Heart left ventricle (tissue), 16 donors: ENCODE measurements around the gene NFIB. TPM values are rescaled to one million over a fixed set of nuclear protein-coding genes. Genes with fewer than 3 reads are reported as not detected.
A peak's percentile ranks its signal among the peaks of the same experiment; 100 is the strongest.

Source experiments
- ATAC-seq, 4 donors: fragments of 200-7000 bp; cut with Tn5 transposase; one replicate each; pipeline ENCODE4 v1.9.1; 2020 to 2022; ENCODE audit warnings: moderate library complexity in 4 of 4, mild to moderate bottlenecking in 3 of 4, moderate number of reproducible peaks in 1 of 4
- DNase-seq, 5 donors: peaks; one replicate each; pipeline ENCODE4 v3.0.0-alpha.2; 2020
- H3K27ac ChIP-seq, 12 donors: fragments of 200-600 bp; sonication (generic) in 4 of 12; one replicate each; pipeline versions ENCODE4 v1.5.0 to v1.8.0; 2016 to 2022; ENCODE audit warnings: mild to moderate bottlenecking in 2 of 12
- H3K27me3 ChIP-seq, 9 donors: fragments of 200-600 bp; sonication (generic) in 2 of 9; one replicate each; pipeline versions ENCODE4 v1.5.1 to v1.8.0; 2016 to 2022; ENCODE audit warnings: mild to moderate bottlenecking in 3 of 9
- H3K36me3 ChIP-seq, 9 donors: fragments of 200-600 bp; sonication (generic) in 2 of 9; one replicate each; pipeline versions ENCODE4 v1.5.0 to v1.8.0; 2018 to 2022; ENCODE audit warnings: mild to moderate bottlenecking in 2 of 9
- H3K4me1 ChIP-seq, 12 donors: fragments of 200-600 bp; sonication (generic) in 4 of 12; one replicate each; pipeline versions ENCODE4 v1.5.0 to v1.8.0; 2016 to 2022; ENCODE audit warnings: mild to moderate bottlenecking in 3 of 12
- H3K4me3 ChIP-seq, 12 donors: fragments of 200-600 bp; sonication (generic) in 4 of 12; one replicate each; pipeline versions ENCODE4 v1.5.0 to v1.8.0; 2017 to 2022; ENCODE audit warnings: mild to moderate bottlenecking in 9 of 12, moderate library complexity in 4 of 12
- H3K9me3 ChIP-seq, 12 donors: fragments of 200-600 bp; sonication (generic) in 4 of 12; one replicate each; pipeline versions ENCODE4 v1.5.0 to v1.8.0; 2016 to 2022; ENCODE audit warnings: mild to moderate bottlenecking in 1 of 12
- POLR2A ChIP-seq, 2 donors: fragments of 450-650 bp; IDR thresholded peaks; one replicate each; pipeline ENCODE4 v1.6.1; 2017; ENCODE audit warnings: antibody characterized with exemption in 2 of 2, mild to moderate bottlenecking in 2 of 2, moderate library complexity in 2 of 2
- WGBS, 4 donors: extraction: QIAGEN DNeasy Blood & Tissue Kit in 2 of 4; methylation state at CpG; one replicate each; pipeline versions ENCODE4 v1.1.5 to v1.1.7; 2013 to 2018; 5-methylcytosine and 5-hydroxymethylcytosine counted together
- intact Hi-C, 10 donors: fragments of 100-400 bp; cut with DNase I; formaldehyde crosslinking; loops; one replicate each; pipeline versions ENCODE4 v1.11.1 to v1.14.2; 2022
- polyA plus RNA-seq, 2 donors: library from polyadenylated mRNA; stranded (reverse); fragments of 200-250 nt; gene quantifications; one replicate each; pipeline ENCODE4 v1.2.3, GENCODE V29; 2013
- total RNA-seq, 9 donors: library from RNA; depleted of rRNA in 2 of 9; stranded (reverse); fragments of >200 nt in 2 of 9; fragmentation: NEBNext Ultra II Directional in 3 of 9; extraction: Animal tissue kit (Norgen Biotek cat#: 25700) in 3 of 9; gene quantifications; one replicate each; pipeline versions ENCODE4 v1.1.0 to v1.2.4, GENCODE V29; 2016 to 2023
- TF ChIP-seq, protein P1 (sequence below), 12 donors: fragments of 200-600 bp; sonication (generic) in 4 of 12; IDR thresholded peaks; one replicate each; pipeline versions ENCODE4 v1.5.0 to v1.8.0; 2018 to 2022; ENCODE audit warnings: antibody characterized with exemption in 12 of 12, mild to moderate bottlenecking in 5 of 12
- donor health status: ischemic (EF 13 %, LVEDD 7.1; RV severe dilation, severe dysfunction).
- donor health status: healthy with polysubstance abuse.
- donor health status: DM: no; HTN: yes; CAD: no.
- donor health status: DM: no; HTN: no; CAD: no.
- donor health status: ischemic (EF 25% LVEDD 6.9; RV normal size, moderate dysfunction).
- donor health status: ischemic (EF 25% LVEDD 5.7; RV mildly dilated, moderate dysfunction).
- donor health status: healthy.
- donor health status: DM: yes; HTN: yes; CAD: no.
- donor health status: ischemic (EF 35%, LVEDD 5.7; RV mildly dilated, moderate dysfunction).
- donor health status: nonischemic (EF 11% LVEDD 7.7; RV severe dilation, severe dysfunction).
- donor health status: DM: yes; HTN: yes; CAD: no.
- donor health status: PGD.
- donor health status: ischemic (EF 29% LVEDD 5.4; RV normal size, mild dysfunction).
- donor health status: nonischemic (EF 23%, LVEDD 6.1; RV moderate dilation, normal function).

The NFIB gene
- total and polyA plus RNA-seq, 11 donors = 24.5 to 148 (median 98.2) TPM

DNA sequence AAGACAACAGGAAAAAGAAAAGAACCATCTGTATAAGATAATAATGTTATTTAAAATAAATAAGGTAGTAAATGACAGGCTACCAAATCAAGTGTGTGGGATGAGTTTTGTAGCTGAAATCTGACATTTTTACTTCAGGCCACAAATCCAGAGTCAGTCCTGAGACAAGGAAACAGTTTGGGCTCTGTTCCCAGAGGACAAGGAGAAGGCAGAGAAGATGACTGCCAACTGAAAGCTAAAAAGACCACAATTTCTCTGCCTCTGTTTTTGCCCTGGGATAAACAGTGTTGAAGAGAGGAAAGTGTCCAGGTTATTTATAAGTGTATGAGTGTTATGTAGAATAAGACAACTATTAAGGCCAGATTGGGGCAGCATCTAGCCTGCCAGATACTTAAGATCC lies 180.5 kb downstream of the NFIB start:
- H3K27ac ChIP-seq = peak overlapping the region in 6 of 12 donors; percentile 1 to 37 (median 30)
- TF ChIP-seq, protein P1, sequence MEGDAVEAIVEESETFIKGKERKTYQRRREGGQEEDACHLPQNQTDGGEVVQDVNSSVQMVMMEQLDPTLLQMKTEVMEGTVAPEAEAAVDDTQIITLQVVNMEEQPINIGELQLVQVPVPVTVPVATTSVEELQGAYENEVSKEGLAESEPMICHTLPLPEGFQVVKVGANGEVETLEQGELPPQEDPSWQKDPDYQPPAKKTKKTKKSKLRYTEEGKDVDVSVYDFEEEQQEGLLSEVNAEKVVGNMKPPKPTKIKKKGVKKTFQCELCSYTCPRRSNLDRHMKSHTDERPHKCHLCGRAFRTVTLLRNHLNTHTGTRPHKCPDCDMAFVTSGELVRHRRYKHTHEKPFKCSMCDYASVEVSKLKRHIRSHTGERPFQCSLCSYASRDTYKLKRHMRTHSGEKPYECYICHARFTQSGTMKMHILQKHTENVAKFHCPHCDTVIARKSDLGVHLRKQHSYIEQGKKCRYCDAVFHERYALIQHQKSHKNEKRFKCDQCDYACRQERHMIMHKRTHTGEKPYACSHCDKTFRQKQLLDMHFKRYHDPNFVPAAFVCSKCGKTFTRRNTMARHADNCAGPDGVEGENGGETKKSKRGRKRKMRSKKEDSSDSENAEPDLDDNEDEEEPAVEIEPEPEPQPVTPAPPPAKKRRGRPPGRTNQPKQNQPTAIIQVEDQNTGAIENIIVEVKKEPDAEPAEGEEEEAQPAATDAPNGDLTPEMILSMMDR (IDR thresholded peaks at IDR 0.05) = no peak
- TF ChIP-seq POLR2A (IDR thresholded peaks at IDR 0.05) = no peak
- no peaks in the 10 kb centered on the region for H3K27me3 ChIP-seq
- intact Hi-C loops = loop anchor here in 1 of 10 donors (10.0 kb wide), 1 partner anchor 709 kb away; no protein-coding TSS in a partner anchor
- H3K4me3 ChIP-seq = no peak overlapping the region
- no peaks in the 10 kb centered on the region for H3K9me3 ChIP-seq
- ATAC-seq = peak in 2 of 4 donors; percentile 10 to 39
- no peak for DNase-seq
- peaks cover 0 to 33% (median 0%) of the 10 kb centered on the region in 9 donors for H3K36me3 ChIP-seq
- peaks cover 0 to 24% (median 10%) of the 10 kb centered on the region in 12 donors for H3K4me1 ChIP-seq

DNA sequence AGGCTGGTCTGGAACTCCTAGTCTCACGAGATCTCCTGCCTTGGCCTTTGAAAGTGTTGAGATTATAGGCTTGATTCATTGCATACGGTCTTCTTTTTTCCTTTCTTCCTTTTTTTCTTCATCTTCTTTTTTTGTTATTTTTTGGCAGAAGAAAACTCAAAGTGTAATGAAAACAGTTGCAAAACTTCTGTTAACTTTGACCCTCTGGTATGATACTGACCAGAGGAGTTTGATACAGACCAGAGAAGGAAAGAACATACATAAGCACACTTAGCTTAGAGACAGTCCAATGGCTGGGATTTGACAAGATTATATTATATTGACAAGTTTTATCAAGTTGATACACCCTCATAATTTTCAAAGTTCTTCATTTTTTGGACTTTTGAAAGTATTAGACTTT lies 181.2 kb downstream of the NFIB start:
- DNase-seq (no peak), ATAC-seq (no peak)
- WGBS, 4 donors = 80 to 90% (median 88%) methylated on average over 2 of the region's 2 CpGs
- TF ChIP-seq POLR2A (IDR thresholded peaks at IDR 0.05) = no peak
- TF ChIP-seq, protein P1 (IDR thresholded peaks at IDR 0.05) = no peak
- intact Hi-C loops = loop anchor here in 1 of 10 donors (10.0 kb wide), 1 partner anchor 708 kb away; no protein-coding TSS in a partner anchor
- Histone ChIP-seq H3K4me3 (no peak overlapping the region), H3K27ac (peak overlapping the region in 2 of 12 donors; percentile 28 to 31), H3K4me1 (peaks cover 0 to 24% (median 10%) of the 10 kb centered on the region in 12 donors), H3K27me3 (no peaks in the 10 kb centered on the region), H3K9me3 (no peaks in the 10 kb centered on the region), H3K36me3 (peaks cover 0 to 36% (median 0%) of the 10 kb centered on the region in 9 donors)

DNA sequence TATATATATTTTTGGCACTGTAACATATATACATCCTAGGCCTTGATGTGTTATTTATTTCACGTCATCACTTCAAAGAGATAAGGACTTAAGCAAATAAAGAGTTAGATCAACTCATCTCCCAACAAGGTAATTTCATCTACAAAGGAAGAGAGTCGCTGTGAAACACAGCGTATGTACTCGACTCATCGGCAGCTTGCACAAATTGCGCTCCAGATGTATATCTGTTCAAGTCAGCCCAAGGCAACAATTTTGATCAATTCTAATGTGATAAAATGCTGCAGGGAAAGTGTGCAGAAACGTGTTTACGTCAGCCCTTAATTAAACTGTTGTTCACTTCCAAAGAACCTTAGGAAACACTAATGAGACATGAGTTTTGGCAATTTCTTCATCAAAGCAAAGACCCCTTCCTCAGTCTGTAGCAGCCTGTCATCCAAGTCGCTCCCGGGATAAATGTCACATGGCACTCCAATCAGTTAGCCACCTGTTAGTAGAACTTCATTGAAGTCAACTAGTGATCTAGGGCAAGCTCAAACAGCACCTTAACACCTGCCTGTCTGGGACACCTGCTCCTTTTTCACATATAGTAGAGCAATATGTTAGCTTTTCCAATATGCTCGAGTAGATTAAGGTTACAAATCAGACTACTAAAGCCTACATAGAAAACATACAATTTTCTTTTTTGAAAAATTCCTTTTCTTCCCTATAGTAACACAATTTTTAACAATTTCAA lies 182.4 kb downstream of the NFIB start:
- Histone ChIP-seq H3K4me1 (peaks cover 0 to 24% (median 10%) of the 10 kb centered on the region in 12 donors), H3K36me3 (peaks cover 0 to 32% (median 5%) of the 10 kb centered on the region in 9 donors), H3K4me3 (no peak overlapping the region), H3K9me3 (no peaks in the 10 kb centered on the region), H3K27ac (no peak overlapping the region), H3K27me3 (no peaks in the 10 kb centered on the region)
- WGBS, 4 donors = 86 to 92% (median 89%) methylated on average over 11 of the region's 11 CpGs
- no peak for TF ChIP-seq POLR2A (IDR thresholded peaks at IDR 0.05)
- TF ChIP-seq, protein P1 (IDR thresholded peaks at IDR 0.05) = no peak
- DNase-seq (no peak), ATAC-seq (no peak)
- intact Hi-C loops = loop anchor here in 1 of 10 donors (10.0 kb wide), 1 partner anchor 707 kb away; no protein-coding TSS in a partner anchor

DNA sequence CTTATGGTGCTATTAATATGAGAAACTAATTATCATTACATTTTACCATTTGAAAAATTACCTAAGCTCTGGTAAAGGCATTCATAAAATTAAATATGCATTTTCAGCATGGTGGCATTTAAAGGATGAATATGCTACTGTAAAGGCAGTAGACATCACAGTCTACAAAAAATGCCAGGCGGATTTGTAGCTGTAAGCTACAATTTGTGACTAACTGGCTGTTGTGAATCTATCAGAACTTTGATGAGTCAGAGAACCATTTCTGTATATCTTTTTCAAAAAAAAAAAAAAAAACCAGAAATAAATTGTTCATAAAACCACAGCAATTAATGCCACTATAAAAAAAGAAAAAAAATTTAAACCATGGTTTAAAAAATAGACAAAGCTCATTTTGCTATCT lies 186.3 kb downstream of the NFIB start:
- WGBS, 4 donors = 92 to 100% (median 97%) methylated on average over 1 of the region's 1 CpG
- intact Hi-C loops = no loop called here
- Histone ChIP-seq H3K27ac (no peak overlapping the region), H3K27me3 (no peaks in the 10 kb centered on the region), H3K4me3 (no peak overlapping the region), H3K4me1 (peaks cover 0 to 10% (median 0%) of the 10 kb centered on the region in 12 donors), H3K36me3 (peaks cover 0 to 65% (median 15%) of the 10 kb centered on the region in 9 donors), H3K9me3 (no peaks in the 10 kb centered on the region)
- TF ChIP-seq, protein P1 (IDR thresholded peaks at IDR 0.05) = no peak
- TF ChIP-seq POLR2A (IDR thresholded peaks at IDR 0.05) = no peak
- DNase-seq (no peak), ATAC-seq (no peak)
